ENCODE results near the gene RSPO4. TPM values are rescaled to one million over a fixed set of nuclear protein-coding genes. Genes with fewer than 3 reads are reported as not detected.

Gene RSPO4
- total RNA-seq, 1 donor from 2014 or later: 0.34 TPM

DNA sequence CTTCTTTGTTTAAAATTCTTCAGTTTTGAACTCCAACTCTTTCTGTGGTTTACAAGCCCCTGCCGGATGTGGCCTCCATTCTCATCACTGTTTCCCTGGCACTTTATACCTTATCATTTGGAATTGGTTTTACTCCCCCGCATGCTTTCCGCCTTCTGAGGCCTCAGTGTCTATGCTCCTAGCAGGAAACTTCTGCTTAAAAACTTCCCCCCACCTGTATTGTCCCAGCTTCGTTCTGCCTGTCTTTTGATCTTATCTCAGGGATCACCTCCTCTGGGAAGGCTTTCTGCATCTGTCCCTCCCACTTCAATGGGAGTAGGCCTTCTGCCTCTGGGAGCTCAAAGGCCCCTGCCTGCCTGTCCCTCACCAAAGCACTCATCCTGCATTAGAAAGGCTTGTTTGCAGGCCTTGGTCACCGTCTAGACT lies 82.6 kb downstream of the RSPO4 start:
- H4K20me1 ChIP-seq (ENCODE audit: insufficient read depth, low read length): no peaks in the 10 kb centered on the region
- no peaks in the 10 kb centered on the region for H3K36me3 Mint-ChIP-seq (ENCODE audit: low read depth, unreplicated experiment)
- no peak overlapping the region for H3K9ac ChIP-seq (ENCODE audit: low read length)
- H3K27ac ChIP-seq (ENCODE audit: low read depth, low read length): no peak overlapping the region
- H3K4me1 ChIP-seq (ENCODE audit: insufficient read depth, low read length): no peaks in the 10 kb centered on the region
- H3K9me3 Mint-ChIP-seq (ENCODE audit: unreplicated experiment): no peaks in the 10 kb centered on the region
- H3K9me3 ChIP-seq (ENCODE audit: insufficient read depth, low read depth, low read length): no peaks in the 10 kb centered on the region
- no peak overlapping the region for H3K4me3 Mint-ChIP-seq (ENCODE audit: unreplicated experiment)
- FAIRE-seq (no peak), DNase-seq (ENCODE audit: low read depth) (no peak)
- no peaks in the 10 kb centered on the region for H3K27me3 ChIP-seq (ENCODE audit: insufficient read depth, low read length)
- no peak overlapping the region for H3K4me2 ChIP-seq (ENCODE audit: low read length)
- no peak for TF ChIP-seq CTCF (IDR thresholded peaks at IDR 0.05; ENCODE audit: insufficient read depth, low read depth, low read length)
- TF ChIP-seq EZH2 (IDR thresholded peaks at IDR 0.05; ENCODE audit: insufficient read depth, low read length): no peak
- no peak overlapping the region for H2AFZ ChIP-seq (ENCODE audit: low read depth, low read length)
- H3K27ac Mint-ChIP-seq (ENCODE audit: unreplicated experiment): no peak overlapping the region
- peaks cover 10% of the 10 kb centered on the region for H3K4me1 Mint-ChIP-seq (ENCODE audit: low read depth, unreplicated experiment)
- no peak overlapping the region for H3K4me3 ChIP-seq (ENCODE audit: insufficient read depth, low read depth, low read length)
- H3K27me3 Mint-ChIP-seq (ENCODE audit: low read depth, unreplicated experiment): peaks cover 38% of the 10 kb centered on the region
- no peaks in the 10 kb centered on the region for H3K36me3 ChIP-seq (ENCODE audit: insufficient read depth, low read length)
- H3K79me2 ChIP-seq (ENCODE audit: insufficient read depth, low read length): no peaks in the 10 kb centered on the region

GRCh38 chr20:917416-917815 lies 84.7 kb downstream of the RSPO4 start:
- no peak overlapping the region for H2AFZ ChIP-seq (ENCODE audit: low read depth, low read length)
- TF ChIP-seq CTCF (IDR thresholded peaks at IDR 0.05; ENCODE audit: insufficient read depth, low read depth, low read length) (no peak), EZH2 (IDR thresholded peaks at IDR 0.05; ENCODE audit: insufficient read depth, low read length) (no peak)
- Mint-ChIP-seq H3K9me3 (ENCODE audit: unreplicated experiment) (no peaks in the 10 kb centered on the region), H3K36me3 (ENCODE audit: low read depth, unreplicated experiment) (peaks cover 3% of the 10 kb centered on the region), H3K27ac (ENCODE audit: unreplicated experiment) (no peak overlapping the region), H3K4me1 (ENCODE audit: low read depth, unreplicated experiment) (peaks cover 11% of the 10 kb centered on the region), H3K4me3 (ENCODE audit: unreplicated experiment) (no peak overlapping the region), H3K27me3 (ENCODE audit: low read depth, unreplicated experiment) (peaks cover 56% of the 10 kb centered on the region)
- no peak overlapping the region for H3K4me3 ChIP-seq (ENCODE audit: insufficient read depth, low read depth, low read length)
- H4K20me1 ChIP-seq (ENCODE audit: insufficient read depth, low read length): no peaks in the 10 kb centered on the region
- H3K4me2 ChIP-seq (ENCODE audit: low read length): no peak overlapping the region
- no peak overlapping the region for H3K9ac ChIP-seq (ENCODE audit: low read length)
- H3K36me3 ChIP-seq (ENCODE audit: insufficient read depth, low read length): no peaks in the 10 kb centered on the region
- H3K4me1 ChIP-seq (ENCODE audit: insufficient read depth, low read length): no peaks in the 10 kb centered on the region
- no peaks in the 10 kb centered on the region for H3K27me3 ChIP-seq (ENCODE audit: insufficient read depth, low read length)
- FAIRE-seq (no peak), DNase-seq (ENCODE audit: low read depth) (no peak)
- no peak overlapping the region for H3K27ac ChIP-seq (ENCODE audit: low read depth, low read length)
- no peaks in the 10 kb centered on the region for H3K79me2 ChIP-seq (ENCODE audit: insufficient read depth, low read length)
- no peaks in the 10 kb centered on the region for H3K9me3 ChIP-seq (ENCODE audit: insufficient read depth, low read depth, low read length)

- Histone ChIP-seq H4K20me1 (ENCODE audit: insufficient read depth, low read length) (no peaks in the 10 kb centered on the region), H2AFZ (ENCODE audit: low read depth, low read length) (no peak overlapping the region), H3K79me2 (ENCODE audit: insufficient read depth, low read length) (no peaks in the 10 kb centered on the region), H3K27me3 (ENCODE audit: insufficient read depth, low read length) (no peaks in the 10 kb centered on the region), H3K36me3 (ENCODE audit: insufficient read depth, low read length) (no peaks in the 10 kb centered on the region), H3K9ac (ENCODE audit: low read length) (no peak overlapping the region), H3K4me3 (ENCODE audit: insufficient read depth, low read depth, low read length) (no peak overlapping the region), H3K4me1 (ENCODE audit: insufficient read depth, low read length) (no peaks in the 10 kb centered on the region), H3K9me3 (ENCODE audit: insufficient read depth, low read depth, low read length) (no peaks in the 10 kb centered on the region), H3K4me2 (ENCODE audit: low read length) (no peak overlapping the region), H3K27ac (ENCODE audit: low read depth, low read length) (no peak overlapping the region)
- H3K9me3 Mint-ChIP-seq (ENCODE audit: unreplicated experiment): no peaks in the 10 kb centered on the region
- peaks cover 3% of the 10 kb centered on the region for H3K36me3 Mint-ChIP-seq (ENCODE audit: low read depth, unreplicated experiment)
- H3K4me1 Mint-ChIP-seq (ENCODE audit: low read depth, unreplicated experiment): peaks cover 11% of the 10 kb centered on the region
- H3K27me3 Mint-ChIP-seq (ENCODE audit: low read depth, unreplicated experiment): peaks cover 56% of the 10 kb centered on the region
- TF ChIP-seq EZH2 (IDR thresholded peaks at IDR 0.05; ENCODE audit: insufficient read depth, low read length) (no peak), CTCF (IDR thresholded peaks at IDR 0.05; ENCODE audit: insufficient read depth, low read depth, low read length) (no peak)
- DNase-seq (ENCODE audit: low read depth) (no peak), FAIRE-seq (no peak)
- H3K27ac Mint-ChIP-seq (ENCODE audit: unreplicated experiment): no peak overlapping the region
- no peak overlapping the region for H3K4me3 Mint-ChIP-seq (ENCODE audit: unreplicated experiment)
Measured at GRCh38 chr20:916825-917224, 85.3 kb downstream of the RSPO4 start.
